Stimulated activated CD8-positive, alpha-beta memory T cell treated with anti-CD3 and anti-CD28 coated beads, Interleukin-15, amount 100 ng/mL, for 24 hours (primary cell): ENCODE data around the gene SUPT20HL1.
"Not testable (repeated sequence)": the region's sequence is repeated elsewhere in the genome, so short reads cannot be mapped to it uniquely, and the experiment has no call there.

Experiments
- DNase-seq: peaks from one replicate; pipeline ENCODE4 v3.0.0-alpha.2; 2020; ENCODE audit warnings: low read depth

Gene SUPT20HL1

DNA sequence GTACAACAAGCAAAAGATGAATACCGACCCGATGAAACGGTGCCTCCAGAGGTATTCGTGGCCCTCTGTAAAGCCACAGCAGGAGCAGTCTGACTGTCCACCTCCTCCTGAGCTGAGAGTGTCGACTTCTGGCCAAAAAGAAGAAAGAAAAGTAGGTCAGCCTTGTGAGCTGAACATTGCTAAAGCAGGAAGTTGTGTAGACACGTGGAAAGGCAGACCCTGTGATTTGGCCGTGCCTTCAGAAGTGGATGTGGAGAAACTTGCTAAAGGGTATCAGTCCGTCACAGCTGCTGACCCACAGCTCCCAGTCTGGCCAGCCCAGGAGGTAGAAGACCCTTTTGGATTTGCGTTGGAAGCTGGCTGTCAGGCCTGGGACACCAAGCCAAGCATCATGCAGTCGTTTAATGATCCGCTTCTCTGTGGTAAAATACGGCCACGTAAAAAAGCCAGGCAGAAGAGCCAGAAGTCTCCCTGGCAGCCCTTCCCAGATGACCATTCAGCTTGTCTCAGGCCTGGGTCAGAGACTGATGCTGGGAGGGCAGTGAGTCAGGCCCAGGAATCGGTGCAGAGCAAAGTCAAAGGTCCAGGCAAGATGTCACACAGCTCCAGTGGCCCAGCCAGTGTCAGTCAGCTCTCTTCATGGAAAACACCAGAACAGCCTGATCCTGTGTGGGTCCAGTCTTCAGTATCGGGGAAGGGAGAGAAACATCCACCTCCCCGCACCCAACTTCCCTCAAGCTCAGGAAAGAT is 3.2 kb downstream of the SUPT20HL1 start:
- DNase-seq, result not testable (repeated sequence)

DNA sequence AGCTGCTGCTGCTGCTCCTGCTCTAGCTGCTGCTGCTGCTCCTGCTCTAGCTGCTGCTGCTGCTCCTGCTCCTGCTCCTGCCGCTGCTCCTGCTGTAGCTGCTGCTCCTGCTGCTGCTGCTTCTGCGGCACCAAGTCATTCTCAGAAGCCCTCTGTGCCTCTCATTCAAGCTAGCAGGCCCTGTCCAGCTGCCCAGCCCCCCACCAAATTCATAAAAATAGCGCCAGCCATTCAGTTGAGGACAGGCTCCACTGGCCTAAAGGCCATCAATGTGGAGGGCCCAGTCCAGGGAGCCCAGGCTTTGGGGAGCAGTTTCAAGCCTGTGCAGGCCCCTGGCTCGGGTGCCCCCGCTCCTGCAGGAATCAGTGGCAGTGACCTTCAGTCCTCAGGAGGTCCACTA is 3.9 kb downstream of the SUPT20HL1 start:
- no peak for DNase-seq

DNA sequence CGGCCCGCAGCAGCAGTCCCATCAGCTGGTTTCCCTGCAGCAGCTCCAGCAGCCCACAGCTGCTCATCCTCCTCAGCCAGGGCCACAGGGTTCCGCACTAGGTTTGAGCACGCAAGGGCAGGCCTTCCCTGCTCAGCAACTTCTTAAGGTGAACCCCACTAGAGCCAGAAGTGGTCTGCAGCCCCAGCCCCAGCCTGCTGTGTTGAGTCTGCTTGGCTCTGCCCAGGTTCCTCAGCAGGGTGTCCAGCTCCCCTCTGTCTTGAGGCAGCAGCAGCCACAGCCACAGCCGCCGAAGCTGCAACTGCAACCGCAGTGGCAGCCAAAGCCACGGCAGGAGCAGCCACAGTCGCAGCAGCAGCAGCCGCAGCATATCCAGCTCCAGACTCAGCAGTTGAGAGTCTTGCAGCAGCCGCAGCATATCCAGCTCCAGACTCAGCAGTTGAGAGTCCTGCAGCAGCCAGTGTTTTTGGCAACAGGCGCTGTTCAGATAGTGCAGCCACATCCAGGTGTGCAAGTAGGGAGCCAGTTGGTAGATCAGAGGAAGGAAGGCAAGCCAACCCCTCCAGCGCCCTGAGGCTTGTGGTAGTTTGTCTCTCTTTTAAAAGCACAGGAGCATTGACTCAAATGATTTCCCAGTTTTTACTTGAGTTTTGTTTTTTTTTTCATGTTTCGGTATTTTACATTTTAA is 4.6 kb downstream of the SUPT20HL1 start:
- DNase-seq, result no peak

DNA sequence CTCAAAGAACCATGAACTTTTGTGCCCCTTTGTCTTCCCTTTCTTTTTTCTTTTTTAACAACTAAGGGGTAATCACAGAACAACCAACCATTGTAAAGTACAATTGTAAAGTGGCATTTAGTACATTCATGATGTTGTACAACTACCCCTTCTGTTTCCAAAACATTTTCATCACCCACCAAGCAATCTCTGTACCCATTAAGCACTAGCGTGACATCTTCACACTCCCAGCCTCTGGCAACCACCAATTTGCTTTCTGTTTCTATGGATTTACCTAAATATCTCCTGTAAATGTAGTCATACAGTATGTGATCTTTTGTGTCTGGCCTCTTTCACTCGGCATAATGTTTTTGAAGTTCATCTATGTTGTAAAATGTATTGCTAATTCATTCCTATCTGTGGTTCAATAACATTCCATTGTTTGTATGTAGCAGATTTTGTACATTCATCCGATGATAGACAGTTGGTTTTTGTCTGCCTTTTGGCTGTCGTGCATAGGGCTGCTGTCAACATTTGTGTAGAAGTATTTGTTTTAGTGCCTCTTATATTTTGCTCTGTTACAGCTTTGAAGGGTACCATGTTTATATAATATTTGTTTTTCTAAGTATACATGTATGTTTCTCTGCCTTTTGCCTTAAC is 6.4 kb downstream of the SUPT20HL1 start:
- not testable (repeated sequence) for DNase-seq

DNA sequence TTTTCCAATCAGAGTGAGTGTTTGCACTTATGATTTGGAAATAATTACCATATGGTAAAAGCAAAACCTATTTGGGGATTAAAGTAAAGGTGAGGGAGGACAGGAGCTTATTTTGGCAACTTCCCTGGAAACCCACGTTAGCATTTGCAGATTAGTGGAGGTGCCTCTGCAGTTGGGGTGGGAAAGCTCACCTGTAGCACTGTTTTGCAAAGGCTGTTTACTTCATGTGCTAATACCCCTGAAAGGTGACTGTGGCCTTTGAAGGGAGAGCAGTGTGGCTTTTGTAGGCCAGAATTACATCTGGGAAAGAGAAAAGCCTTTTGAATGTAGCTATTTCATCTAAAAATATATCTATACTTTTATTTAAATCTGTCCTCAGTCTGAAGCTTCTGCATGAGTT is 9.4 kb downstream of the SUPT20HL1 start:
- no peak for DNase-seq

DNA sequence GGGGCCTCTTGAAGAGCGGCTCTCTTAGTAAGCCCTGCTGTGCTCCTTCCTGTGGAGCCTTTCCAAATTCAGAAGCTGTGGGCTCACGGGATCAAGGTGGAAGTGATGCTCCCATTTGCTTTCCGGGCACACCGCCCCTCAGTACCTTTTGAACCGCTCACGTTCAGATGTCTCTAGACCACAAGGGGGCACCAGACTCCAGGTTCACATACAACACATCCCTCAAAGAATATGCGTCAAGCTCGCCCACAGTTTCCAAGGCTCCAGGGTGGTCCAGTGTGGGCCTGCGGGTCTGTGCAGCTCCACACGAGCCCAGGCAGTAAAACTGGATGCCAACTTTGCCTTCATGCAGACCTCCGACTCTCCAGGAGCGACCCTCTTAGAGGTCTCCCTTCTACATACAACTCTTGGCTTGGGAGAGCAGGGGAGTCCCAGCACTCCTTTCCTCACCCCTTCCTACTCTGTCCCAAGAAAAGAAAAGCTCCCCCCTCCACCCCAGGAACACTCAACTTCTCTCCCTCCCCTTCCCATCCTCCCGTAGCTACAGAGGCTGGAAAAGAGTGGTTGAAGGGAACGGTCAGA is 11.0 kb downstream of the SUPT20HL1 start:
- DNase-seq, result peak; percentile 3

DNA sequence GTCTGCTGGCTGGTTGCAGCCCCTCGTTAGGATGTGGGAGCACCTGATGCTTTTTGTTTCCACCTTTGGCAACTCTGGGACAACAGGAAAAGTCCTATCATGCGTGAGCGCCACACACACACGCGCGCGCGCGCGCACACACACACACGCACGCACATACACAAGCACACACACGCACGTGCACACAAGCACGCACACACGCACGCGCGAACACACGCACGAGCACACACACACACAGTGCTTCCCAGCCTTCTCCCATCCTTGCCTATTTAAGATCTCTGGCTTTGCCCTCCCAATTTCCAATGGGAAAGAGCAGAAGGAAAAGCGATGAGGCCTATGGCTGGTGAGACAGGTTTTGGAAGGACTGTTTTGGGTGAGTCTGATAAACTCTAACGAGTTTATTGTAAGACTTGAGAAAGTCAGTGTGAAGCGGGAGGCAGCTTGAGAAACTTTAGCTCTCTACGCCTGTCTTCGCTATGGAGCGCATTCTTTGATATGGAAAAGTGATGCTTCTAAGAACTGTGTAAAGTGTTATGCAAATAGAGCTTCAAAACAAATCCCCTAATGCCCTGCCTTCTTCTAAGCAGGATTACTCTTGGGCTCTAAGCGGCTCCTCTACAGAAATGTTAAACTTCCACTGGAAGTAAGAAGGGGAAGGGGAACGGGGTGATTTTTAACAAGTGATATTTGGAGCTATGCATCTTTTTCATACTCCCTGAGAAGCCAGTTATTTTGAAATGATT is 11.8 kb downstream of the SUPT20HL1 start:
- no peak for DNase-seq

DNA sequence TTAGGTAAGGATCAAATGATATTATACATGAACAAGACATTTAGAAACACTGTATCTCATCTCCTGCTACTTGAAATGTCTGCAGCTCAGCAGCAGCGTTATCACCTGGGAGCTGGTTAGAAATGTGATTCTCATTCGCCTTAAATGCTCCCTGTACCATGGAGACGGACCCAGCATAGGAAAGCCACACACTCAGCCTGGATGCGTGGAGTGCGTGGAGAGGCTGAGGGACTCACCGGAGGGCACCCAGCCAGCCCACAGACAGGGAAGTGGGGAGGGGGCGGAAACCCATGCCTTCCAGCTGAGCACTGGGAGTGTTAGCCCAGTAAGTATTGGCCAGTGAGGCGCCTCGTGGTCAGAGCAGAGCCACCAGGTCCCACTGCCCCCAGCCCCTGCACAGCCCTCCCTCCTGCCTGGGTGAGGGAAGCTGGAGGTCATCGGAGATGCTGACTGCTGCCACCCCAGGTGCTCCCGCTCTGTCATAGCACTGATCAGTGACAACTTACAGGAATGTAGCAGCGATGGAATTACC is 15.2 kb downstream of the SUPT20HL1 start:
- no peak for DNase-seq

DNA sequence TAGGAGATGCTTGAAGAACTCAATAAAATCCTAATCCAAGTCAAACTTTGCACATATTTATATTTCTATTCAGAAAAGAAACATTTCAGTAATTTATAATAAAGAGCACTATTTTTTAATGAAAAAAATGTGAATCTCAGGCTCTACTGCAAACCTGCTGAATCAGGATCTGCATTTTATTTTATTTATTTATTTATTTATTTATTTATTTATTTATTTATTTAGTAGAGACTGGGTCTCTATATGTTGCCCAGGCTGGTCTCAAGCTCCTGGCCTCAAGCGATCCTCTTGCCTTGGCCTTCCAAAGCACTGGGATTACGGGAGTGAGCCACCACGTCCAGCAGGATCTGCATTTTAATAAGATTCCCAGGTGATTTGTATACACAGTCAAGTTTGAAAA is 16.0 kb downstream of the SUPT20HL1 start:
- DNase-seq, result no peak

DNA sequence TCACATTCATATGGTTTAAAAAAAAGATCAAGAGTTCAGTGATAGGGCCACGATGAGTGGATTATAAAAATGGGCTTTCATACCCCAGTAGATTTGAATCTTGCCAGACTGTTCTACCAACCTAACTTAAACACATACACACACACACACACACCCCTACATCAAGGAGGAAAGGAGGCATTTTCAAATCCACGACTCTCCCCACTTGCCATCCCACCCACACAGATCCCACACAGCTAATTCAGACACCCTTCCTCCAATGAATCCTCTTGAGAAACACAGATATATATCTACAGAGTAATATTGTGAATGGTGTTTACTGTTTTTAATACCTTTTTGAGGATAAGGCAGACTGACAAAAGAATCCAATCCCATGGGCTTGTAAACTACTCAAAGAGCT is 16.8 kb downstream of the SUPT20HL1 start:
- DNase-seq, result no peak

DNA sequence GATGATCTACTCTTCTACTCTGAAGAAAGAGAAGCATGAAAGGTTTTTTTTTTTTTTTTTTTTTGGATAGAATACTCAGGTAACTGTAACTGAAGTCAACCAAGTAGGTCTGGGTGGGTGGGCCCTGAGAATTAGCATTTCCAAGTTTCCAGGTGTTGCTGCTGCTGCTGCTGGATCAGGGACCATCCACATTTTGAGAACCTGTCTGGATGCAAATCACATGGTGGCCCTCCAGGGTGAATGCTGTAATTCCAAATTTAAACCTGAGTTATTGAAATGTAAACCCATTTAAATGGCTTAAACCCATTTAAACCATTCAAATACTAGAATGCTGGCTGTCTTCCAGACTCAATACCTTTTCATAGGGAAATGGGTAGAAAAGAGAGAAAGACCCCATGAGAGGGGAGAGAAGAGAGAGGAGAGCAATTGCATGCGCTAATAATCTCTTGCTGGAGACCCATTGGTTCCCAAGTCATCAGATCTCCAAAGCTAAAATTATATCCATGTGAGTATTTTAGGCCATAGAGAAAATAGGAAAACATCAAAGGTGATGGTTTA is 17.6 kb downstream of the SUPT20HL1 start:
- no peak for DNase-seq

DNA sequence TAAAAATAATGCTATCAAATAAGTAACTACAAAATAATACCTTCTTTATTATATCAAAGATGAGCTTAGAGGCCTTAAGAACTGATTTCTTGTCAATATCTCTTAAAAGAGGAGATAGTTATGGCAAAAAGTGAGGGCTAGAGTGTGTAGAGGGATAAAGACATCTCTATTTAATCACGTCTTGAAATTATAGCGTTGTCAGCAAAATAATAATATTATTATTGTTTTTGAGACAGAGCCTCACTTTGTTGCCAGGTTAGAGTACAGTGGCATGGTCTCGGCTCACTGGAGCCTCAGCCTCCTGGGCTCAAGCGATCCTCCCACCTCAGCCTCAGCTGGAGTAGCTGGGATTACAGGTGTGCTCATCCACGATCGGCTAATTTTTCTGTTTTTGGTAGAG is 18.3 kb downstream of the SUPT20HL1 start:
- no peak for DNase-seq

DNA sequence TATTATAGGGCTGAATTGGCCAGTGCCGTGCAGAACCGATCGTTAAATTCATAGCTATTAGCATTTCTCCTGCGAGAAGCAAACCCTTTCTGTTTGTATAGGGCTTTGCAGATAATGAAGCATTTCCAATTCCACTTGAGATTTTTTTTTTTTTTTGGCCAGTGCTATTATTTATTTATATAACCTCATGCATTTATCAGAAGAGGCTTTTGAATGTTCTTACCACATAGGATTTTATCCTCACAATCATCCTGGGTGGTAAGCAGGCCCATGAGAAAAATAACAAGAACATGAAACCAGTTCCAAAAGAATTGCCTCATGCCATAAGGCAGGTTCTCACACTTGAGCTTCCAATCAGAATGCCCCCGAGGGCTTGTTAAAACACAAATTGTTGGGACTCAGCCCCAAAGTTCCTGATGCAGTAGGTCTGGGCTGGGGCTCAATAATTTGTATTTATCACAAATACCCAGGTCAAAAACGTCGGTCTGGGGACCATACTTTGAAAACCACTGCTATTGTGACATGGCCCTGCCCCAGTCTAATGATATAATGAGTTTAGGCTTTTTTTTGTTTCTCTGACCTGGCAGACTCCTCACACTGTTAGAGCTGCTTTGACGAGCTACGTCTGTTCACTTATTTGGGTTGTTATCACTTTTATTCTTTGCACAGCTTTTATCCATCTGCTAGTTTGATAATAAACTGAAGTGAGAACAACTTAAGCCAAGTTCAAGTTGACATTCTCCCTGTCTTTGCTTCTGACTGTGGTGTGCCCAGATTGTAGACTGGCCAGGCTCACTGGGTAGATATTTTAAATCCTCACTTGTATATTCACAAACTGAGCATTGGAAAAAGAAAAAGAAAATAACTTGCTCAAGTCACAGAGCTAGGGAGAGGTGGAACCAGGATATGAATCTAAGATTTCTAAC is 20.1 kb downstream of the SUPT20HL1 start:
- DNase-seq, result no peak

DNA sequence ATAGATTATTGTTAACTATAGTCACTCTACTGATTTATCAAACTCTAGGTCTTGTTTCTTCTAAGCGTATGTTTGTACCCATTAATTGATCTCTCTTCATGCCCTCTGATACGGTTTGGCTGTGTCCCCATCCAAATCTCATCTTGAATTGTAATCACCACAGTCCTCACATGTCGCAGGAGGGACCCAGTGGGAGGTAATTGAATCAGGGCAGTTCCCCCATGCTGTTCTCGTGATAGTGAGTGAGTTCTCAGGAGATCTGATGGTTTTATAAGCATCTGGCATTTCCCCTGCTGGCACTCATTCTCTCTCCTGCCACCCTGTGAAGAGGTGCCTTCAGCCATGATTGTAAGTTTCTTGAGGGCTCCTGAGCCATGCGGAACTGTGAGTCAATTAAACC is 21.9 kb downstream of the SUPT20HL1 start:
- not testable (repeated sequence) for DNase-seq

DNA sequence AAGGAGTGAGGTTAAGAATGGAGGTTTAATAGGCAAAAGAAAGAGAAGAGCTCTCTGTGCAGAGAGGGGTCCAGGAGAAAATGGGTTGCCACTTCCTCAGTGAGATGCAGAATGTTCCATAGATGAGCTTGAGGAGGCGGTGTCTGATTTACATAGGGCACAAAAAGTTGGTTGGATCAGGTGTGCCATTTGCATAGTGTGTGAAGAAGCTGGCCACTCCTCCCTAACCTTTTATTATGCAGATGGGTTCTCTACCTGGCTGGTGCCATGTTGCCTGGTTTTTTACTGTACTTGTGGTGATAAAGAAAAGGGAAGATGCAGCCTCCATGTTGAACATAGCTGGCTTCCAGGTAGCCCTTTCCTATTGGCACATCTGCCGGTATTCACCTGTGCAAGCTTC is 27.3 kb downstream of the SUPT20HL1 start:
- DNase-seq, result no peak

DNA sequence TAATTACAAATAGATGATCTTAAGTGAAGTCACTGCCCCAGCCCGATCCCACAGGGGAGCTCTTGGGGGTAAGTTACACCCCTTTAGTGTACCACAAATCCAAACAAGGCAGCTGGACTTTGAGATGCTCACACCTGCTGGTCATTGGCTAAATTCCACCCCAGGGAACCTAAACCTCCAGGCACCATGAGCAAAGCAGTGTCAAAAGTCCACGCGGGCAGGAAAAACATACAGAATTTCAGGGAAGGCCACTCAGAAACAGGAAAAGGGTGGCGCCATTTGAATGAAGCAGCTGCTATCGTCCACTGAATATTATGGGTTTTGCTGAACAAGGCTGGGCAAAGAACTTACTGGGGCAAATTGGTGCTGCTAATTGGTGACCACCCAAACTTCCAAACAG is 30.9 kb downstream of the SUPT20HL1 start:
- no peak for DNase-seq

DNA sequence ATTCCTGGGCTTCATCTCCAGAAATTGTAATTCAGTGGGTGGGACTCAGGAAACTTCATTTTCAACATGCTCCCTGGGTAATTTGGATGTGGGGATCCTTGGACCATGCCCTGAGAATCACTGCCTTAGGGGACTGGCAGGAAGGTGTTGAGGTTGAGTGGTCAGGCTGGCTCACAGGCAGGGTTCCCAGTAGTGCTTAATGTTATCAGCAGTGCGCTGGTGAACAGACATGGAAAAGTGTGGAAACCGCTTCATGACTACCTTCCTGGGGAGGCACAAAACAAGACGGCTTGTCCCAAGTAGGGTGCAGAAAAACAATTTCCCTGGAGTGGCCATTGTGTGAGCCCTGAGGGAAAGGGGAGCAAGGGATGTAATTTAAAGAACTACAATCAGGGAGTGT is 31.4 kb downstream of the SUPT20HL1 start:
- DNase-seq, result no peak

DNA sequence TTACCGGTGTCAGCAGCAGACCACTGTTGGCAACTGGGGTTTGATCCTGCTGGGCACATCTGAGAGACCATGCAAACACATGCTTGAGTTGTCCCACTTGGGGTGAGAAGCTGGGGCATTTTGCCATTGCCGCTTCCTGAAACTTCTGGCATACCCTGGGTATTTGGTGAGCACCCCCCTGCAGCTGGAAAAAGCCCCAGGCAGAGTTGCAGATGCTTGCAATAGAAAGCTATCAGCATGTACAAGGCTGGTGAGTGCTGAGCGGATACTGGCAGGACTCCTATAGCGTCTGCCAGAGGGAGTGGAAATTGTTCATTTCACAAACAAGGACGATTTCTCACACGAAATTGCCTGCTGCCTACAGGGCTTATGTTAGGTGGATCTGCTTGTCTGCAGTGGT is 32.3 kb downstream of the SUPT20HL1 start:
- DNase-seq, result no peak

DNA sequence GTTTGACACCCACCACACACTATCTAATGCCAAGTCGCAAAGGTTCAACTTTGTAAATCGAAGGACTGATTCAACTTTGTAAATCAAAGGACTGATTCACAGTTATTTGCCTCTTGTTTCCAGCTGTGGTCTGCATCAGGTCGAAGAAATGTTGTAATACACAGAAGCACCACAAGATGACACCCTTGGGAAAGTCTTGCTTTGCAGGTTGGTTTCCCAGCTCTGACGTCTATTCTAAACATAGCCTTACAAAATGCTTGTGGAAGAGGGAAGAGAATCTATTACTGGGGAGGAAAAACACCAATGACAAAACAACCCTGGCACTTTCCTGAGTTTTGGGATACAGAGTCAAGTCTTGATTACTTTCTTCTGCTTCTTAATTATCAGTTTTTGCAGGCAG is 35.3 kb downstream of the SUPT20HL1 start:
- no peak for DNase-seq

DNA sequence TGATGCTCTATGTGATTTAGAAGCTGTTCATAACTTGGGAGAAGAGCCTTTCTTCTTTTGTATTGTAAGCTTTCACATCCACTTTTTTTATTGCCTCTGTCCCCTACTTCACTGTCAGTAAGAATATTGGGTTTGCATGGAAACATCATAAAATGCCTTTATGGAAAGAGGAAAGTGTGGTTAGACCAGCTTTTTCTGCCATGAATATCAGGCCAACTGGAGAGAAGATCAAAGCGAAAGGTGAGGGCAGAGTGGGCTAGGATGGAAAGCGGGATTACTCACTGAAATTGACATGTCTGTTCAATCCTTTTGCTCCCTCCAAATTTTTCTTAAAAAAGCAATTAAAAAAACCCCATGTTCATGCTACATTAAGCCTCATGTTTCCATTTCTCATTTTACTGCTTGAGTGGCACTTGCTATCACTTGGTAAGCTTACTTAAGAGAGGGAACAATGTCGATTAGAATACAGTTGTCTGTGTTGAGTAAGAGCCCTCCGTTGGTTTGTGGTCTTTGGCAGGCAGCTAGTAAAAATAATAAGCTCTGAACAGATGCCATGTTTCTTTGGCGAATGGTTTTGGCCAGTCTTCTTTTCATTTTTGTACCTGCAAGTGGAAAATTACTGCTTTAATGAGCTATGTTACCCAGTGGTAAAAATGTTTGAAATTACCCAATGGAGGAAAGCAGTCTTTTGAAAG is 35.9 kb downstream of the SUPT20HL1 start:
- DNase-seq, result no peak
